ENCODE measurements around the gene ADAMTSL5.
"Not testable (repeated sequence)": the region's sequence is repeated elsewhere in the genome, so short reads cannot be mapped to it uniquely, and the experiment has no call there.

ADAMTSL5 gene

DNA sequence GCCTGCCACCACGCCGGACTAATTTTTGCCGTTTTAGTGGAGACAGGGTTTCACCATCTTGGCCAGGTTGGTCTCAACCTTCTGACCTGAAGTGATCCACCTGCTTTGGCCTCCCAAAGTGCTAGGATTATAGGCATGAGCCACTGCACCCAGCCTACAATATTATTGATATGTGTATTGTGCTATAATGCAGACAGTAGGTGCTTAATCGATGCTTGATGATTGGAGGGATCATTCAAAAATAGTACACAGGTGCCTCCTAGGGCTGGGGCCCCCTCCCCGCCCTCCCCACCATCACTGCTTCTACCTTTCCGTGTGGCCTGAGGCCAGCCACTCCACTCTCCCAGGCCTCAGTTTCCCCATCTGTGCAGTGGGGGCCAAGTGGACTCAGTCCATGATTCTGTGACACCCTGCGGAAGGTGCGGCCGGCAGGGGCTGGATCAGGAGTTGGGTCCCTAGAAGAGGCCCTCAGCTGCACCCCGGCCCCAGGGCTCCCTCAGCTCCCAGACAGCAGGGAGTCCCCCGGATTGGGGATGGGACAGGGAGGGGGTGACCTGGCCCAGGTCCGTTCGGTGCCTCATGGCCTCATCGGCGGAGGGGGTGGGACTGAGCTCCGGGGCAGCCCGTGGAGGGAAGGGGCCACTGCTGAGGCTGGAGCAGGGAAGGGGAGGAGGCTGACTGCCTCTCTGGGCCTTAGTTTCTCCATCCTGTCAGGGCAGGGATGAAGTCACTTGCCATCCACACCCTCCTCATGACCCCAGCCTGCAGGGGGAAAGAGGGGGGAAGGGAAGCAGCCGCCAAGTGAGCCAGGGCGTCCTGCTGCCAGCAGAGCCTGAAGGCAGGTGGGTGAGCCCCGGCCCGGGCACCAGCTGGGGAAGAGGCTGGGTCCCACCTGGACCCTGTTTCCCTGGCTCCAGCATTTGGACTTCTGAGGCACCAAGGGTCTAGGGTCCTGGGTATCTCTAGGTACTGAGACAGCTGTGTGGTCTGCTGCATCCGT is 1.2 kb downstream of the ADAMTSL5 start:
- DNase-seq, result no peak

DNA sequence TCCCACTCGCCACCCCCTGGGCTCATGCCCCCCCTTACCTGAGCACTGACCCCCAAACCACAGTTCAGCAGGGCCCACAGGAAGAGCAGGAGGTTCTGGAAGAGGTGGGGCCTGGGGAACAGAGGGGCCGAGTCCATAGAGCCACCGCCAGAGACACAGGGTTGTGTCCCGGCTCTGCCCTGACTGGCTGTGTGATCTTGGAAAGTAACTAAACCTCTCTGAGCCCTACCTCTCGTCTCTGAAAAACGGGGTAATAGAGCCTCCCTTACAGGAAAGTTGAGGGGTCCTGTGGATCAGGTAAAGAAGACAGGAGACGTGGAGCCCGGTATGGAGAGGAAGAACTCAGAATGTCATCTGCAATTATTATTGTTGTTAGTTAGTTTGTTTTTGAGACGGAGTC is 2.0 kb downstream of the ADAMTSL5 start:
- no peak for DNase-seq

DNA sequence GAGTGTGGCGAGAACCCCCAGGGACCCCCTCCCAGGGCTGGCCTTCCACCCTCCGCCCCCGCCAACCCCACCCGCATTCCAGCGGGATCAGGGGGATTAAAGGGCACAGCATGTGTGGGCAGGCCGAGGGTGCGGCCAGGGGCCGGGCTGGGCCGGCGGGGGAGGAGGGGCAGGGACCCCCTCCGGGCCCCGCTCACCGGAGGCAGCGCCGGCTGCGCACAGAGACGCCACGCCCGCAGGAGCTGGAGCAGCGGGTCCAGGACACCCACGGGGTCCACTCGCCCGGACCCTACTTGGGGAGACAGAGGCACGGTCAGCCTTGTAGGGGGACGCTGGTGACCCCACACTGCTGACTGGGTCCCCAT is 2.4 kb downstream of the ADAMTSL5 start:
- no peak for DNase-seq

DNA sequence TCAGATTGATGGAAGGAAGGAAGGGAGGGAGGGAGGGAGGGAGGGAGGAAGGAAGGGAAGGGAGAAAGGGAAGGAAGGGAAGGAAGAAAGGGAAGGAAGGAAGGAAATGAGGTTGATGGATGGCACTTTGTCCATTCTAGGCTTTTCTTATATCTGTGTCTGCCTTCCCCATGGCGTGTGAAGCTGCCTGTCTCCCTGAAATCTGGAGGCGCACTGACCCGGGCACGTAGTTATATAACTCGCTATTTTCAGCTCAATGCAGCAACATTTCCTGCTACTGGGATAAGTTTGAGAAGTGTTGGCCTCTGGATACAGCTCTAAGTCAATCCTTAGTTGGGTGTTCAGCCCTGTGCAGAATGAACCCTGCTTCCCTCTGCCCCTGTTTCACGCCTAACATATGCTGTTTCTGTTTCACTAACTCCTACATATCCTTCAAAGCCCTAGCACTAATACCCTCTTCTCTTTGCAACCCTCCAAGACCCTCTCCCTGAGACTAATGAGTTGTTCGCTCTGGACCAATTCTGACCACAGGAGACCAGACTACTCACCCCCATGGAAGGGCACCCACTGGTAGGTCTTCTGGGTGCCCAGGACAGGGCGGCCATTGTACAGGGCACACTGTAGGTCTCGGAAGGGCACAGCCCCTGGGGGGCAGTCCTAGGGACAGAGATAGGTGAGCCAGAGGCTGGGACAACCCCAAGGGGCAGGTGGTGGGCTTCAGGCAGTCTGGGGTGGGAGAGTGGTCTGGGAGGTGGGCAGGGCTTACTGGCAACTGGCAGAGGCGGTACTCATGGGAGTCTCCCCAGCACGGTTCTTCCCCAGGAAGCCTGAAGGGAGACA is 3.0 kb downstream of the ADAMTSL5 start:
- no peak for DNase-seq

DNA sequence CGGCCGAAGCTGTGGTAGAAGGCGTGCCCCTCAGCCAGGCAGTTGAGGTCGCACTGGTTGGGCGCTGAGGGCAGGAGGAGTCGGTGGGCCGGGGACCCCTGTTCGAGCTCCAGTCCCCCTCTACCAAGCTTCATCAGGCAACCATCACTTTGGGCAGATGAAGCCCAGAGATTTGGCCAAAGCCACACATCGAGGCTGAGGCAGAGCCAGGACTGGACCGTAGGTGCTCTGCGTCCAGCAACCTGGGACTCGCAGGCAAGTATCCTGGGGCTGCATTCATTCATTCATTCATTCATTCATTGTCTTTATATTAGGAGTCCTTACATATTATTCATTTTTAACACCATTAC is 4.3 kb downstream of the ADAMTSL5 start:
- DNase-seq, result no peak

DNA sequence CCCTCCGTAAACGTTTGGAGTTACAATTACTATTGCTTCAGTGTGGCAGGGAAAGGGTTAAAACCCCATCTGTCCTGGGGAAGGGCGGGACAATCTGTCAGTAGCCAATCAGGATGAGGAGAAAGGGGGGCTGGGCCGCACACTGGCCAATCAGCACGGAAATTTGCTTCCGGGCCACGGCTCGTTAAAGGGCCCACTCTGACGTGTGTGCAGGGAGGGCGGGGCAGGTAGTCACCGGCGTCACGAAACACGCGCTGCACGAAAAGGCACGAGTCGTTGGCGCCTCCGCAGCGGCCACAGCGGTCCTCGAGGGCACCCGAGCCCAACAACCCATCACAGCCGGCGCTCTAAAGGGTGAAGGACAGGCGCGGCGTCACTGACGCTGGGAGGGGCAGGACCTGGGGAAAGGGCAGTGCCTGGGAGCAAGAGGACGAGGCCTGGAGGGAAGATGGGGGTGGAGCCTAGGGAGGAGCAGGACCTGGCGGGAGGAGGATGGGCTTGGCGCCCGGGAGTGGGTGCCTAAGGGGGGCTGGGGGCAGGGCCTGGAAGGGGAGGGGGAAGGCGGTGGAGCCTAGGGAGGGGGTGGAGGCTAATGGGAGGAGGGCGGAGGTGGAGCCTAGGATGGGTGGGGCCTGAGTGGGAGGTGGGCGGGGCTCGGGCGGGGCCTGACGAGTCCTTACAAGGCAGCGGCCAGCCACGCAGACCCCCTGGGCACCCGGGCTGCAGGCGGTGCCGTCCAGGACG is 4.9 kb downstream of the ADAMTSL5 start:
- peak; percentile 89 to 90 for DNase-seq

DNA sequence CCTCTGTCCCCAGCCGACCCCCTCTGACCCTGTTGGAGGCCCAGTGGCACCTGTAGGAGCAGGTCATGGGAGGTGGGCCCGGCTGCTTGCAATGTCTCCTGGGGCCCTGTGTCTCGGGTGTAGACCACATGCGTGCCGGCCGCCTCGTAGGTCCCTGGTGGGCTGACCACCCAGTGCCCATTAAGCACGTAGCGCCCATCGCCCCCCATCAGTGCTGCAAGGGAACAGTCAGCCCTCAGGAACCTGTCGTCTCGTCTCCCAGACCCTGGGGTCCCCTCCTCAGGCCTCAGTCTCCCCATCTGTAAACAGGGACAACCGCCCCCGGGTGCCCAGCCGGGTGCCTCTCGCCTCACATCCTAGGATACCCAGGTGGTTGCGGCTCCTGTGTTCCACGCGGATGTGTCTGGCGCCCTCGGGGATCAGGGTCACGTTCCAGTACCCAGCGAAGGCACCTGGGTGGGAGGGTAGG is 5.6 kb downstream of the ADAMTSL5 start:
- no peak for DNase-seq

DNA sequence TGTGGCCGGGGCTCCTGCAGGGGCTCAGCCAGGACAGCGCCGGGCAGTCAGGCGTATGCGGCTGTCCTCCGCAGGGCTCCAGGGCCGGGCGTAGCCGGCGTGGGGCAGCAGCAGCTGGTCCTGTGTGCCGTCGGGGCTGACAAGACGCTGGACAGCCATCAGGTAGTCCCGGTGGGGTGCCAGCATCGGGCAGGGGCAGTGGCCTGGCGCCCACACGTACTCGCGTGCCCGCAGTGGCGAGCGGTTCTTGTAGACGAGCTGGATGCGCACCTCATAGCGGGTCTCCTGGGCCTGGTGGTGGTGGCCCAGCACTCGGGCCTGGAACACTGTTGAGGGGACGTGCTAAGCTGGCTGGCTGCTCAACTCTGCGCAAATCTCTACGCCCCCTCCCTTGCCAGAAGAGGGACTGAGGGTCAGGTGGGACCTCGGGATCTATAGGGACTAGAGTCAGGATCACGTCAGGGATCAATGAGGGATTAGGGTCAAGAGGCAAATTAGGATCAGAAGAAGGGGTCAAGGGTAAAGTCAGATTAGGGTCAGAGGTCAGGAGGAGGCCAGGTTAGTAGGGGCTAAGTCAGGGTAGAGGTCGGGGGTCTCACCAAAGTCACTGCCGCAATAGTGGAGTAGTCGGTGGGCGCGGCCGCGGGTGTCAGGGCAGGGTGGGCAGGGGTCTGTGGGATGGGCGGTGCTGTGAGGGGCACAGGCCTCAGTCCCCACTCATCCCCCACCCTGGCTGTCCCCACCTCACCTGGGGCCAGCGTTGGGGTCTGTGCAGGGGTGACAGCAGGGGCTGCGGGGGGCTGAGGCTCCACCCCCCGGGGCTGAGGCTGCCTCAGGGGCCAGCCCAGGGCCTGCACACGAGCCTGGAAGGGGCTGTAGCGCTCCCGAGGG is 6.6 kb downstream of the ADAMTSL5 start:
- no peak for DNase-seq

DNA sequence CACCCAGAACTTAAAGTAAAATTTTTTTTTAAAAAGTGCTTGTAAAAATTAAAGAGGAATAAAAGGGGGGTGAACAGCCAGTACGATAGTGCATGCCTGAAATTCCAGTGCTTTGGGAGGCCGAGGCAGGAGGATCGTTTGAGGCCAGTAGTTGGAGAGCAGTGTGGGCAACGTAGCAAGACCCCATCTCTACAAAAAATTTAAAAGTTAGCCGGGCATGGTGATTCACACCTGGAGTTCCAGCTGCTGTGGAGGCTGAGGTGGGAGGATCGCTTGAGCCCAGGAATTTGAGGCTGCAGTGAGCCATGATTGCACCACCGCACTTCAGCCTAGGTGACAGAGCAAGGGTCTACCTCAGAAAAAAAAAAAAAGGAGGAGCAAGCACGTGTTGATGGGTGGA is 7.8 kb downstream of the ADAMTSL5 start:
- no peak for DNase-seq

DNA sequence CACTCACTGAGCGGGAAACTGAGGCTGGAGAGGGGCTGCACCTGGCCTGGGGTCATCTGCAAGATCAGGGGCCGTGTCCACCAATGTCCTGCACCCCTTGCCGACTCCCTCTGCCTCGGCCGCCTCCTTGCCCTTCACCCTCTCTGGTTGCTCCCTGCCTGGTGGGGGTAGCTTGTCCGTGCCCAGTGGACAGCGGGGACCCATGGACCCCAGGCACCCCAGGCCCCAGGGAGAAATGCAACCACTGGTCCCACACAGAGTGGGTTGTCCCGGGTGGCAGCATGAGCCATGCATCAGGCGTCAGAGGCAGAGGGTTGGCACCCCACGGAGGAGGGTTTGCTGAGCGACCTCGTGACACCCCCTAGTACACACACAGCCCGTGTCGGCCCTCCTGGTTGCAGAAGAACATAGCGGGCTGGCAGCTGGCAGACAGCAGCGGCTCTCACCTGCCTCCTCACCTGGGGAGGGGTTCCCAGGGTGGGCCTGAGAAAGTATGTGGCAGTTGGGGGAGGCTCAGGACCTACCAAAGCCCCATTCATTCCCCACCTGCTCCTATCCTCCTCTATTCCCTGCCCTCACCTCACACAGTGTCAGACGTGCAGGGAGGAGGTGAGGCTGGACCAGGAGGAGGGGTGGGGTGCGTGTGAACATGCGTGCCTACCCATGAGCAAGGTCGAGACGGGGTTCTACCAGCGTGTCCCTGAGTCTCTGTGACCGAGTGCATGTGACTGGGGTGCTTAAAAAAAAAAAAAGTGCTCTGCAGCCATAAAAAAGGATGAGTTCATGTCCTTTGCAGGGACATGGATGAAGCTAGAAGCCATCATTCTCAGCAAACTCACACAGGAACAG is 8.7 kb downstream of the ADAMTSL5 start:
- no peak for DNase-seq

DNA sequence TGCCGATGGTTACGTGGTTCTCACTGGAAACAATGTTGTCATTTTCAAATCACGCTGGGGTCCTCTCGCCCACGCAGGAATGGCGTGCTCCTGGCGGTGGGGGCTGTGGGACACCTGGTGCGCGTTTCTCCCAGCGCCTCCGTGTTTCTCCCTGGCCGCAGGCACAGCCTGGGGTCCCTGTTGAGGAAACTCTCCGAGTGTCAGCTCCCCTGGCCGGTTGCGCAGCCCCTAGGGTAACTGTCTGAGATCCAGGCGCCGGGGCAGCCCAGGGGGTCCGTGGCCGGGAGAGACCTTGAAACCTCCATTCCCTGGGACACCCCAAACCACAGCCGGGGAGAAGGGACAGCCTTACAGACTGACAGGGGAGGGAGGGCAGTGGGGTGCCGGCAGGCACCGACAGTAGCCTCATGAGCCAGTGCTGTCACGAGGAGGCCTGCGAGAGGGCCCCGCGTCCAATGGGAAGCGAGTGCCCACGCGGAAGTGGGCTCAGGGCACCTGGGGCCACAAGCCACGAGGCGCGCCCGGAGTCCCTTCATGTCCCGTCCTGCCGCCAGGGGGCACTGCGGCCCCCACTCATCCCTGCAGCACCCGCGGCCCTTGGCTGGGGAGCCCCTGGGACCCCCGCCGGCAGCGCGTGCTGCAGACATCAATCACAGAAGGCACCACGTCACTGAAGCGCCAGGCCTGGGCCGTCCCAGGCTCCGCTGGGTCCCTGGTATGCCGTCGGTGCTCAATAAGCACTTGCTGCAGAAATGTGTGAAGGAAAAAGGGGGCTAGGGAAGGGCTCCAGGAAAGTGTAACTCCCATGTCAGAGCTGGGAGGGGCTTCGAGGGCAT is 9.5 kb downstream of the ADAMTSL5 start:
- DNase-seq, result peak in 1 of 2 donors; percentile 32

DNA sequence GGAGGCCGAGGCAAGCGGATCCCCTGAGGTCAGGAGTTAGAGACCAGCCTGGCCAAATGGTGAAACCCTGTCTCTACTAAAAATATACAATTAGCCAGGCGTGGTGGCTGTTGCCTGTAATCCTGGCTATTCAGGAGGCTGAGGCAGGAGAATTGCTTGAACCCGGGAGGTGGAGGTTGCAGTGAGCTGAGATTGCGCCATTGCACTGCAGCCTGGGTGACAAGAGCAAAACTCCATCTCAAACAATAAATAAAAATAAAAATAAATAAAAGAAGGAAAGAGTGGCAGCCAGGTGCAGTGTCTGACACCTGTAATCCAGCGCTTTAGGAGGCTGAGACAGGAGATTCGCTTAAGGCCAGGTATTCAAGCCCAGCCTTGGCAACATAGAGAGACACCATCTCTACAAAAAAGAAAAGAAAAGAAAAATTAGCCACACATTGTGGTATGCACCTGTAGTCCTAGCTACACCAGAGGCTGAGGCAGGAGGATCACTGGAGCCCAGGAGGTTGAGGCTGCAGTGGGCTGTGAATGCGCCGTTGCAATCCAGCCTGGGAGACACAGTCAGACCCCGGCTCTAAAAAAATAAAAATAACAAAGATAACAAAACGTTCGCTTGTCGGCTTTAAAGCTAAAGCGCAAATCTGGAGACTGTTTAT is 10.3 kb downstream of the ADAMTSL5 start:
- no peak for DNase-seq

DNA sequence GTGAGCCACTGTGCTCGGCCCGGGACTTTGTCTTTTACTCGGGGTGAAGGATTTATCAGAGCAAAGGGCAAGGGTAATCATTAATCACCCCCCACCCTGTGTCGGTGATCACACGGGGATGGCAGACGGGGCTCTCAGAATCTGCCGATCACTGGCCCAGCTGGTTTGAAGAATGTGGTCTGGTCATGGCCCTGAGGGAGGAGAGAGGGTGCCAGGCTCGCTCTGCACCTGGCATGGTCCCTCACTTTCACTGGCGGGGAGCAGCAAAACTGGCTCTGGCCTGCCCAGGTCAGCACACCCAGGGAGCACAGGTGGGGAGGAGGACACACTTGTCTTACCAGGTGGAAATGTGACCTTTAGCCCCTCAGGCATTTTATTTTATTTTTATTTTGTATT is 11.6 kb downstream of the ADAMTSL5 start:
- DNase-seq, result no peak

DNA sequence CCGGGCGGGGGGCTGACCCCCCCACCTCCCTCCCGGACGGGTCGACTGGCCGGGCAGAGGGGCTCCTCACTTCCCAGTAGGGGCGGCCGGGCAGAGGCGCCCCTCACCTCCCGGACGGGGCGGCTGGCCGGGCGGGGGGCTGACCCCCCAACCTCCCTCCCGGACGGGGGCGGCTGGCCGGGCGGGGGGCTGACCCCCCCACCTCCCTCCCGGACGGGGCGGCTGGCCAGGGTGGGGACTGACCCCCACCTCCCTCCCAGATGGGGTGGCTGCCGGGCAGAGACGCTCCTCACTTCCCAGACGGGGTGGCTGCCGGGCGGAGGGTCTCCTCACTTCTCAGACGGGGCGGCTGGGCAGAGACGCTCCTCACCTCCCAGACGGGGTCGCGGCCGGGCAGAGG is 13.6 kb downstream of the ADAMTSL5 start:
- DNase-seq, result not testable (repeated sequence)

DNA sequence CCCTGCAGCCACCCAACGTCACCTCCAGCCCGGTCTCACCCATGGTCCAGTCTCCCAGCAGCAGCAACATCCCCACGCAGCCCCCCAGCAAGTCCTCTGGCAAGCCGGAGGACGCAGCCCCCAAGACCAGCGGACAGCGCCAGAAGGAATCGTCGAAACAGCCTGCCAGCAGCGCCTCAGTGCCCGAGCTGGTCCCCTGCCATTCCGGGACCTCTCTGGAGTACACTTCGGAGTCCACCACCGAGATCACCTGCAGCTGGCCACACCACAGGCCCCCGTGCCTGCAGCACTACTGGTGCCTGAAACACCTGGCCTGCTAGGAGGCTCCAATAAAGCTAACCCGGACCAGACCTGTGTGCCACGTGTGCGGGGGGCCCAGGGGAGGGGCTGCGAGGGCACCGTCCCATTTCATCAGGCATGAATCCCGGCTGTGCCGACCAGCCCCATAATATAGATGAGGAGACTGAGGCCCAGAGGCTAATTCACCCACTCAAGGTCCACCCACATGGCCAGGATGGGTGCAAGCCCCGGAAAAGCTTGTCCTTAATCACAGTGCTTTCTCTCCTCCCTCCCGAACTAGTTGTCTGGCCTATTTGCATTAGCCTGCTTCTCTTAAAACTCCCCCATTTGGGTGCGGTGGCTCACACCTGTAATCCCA is 15.1 kb downstream of the ADAMTSL5 start:
- no peak for DNase-seq

DNA sequence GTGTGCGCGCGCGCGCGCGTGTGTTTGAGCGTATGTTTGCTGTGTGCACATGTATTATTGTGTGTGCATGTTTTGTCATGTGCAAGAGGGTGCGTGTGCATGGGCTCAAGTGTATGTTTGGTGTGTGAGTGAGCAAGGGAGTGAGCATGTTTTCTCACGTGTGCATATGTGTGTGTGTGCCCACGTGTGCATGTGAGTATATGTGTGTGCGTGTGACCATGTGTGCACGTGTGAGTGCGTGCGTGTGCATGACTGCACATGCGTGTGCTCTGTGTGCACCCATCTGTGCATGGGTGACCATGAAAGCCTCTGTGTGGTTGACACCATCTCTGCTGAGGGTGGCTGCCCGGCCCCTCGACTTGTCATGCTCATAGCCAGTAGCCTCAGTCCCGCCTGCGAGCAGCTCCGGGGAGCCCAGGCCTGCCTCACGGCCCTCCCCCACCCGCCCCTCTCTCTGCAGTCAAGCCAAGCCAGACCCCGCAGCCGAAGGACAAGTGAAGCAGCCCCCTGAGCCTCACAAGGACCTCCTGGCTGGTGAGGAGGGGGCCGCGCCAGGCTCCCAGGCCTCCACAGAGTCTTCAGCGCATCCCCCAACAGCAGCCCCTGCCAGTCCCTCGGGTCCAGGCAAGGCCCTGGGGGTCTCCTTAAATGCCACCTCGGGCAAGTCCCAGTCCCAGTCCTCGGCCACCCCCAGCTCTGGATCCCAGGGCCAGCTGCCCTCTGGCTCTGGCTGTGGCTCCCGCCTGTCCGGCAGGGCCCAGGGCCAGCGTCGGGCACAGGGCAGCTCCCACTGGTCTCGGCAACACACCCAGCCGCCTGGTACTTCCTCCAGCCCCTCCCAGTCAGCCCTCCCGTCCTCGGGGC is 15.9 kb downstream of the ADAMTSL5 start:
- no peak for DNase-seq

DNA sequence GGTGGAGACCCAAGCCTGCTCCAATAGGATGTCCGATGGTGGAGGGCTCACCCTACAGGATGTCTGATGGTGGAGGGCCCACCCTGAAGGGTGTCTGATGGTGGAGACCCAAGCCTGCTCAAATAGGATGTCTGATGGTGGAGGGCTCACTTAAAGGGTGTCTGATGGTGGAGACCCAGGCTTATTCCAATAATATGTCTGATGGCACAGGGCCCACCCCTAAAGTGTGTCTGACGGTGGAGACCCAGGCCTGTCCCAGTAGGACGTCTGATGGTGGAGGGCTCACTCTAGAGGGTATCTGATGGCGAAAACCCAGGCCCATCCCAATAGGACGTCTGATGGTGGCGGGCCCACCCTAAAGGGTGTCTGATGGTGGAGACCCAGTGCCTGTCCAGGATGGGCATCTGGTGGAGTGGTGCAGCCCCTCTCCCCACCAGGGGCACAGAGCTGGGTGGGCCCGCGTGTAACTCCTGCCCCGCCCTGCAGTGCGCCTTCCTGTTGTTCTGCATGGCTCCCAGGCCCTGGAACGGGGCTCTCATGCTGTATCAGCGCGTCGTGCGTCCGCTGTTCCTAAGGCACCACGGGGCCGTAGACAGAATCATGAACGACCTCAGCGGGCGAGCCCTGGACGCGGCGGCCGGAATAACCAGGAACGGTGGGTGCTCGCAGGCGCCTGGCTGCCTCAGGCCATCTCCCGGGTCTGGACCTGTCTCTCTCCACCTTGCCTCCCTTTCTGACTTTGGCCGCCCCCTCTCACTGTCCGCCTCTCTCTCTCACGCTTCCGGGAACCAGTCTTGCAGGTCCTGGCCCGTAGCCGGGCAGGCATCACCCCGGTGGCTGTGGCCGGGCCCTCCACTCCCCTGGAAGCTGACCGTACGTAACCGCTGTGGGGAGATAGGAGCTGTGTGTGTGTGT is 16.8 kb downstream of the ADAMTSL5 start:
- DNase-seq, result no peak
